HL-60 (cell line): Measurements from ENCODE around the gene RTN4RL1.

Source experiments
- CTCF ChIP-seq: IDR thresholded peaks from one replicate; pipeline ENCODE4 v1.5.1; 2011; ENCODE audit warnings: low read length, control low read depth, inconsistent platforms; ENCODE audit not compliant: insufficient read depth
- REST ChIP-seq: IDR thresholded peaks from 2 replicates; pipeline ENCODE4 v1.6.1; 2012; ENCODE audit warnings: low read depth; ENCODE audit not compliant: insufficient replicate concordance

- TF ChIP-seq CTCF (no peak), REST (no peak)
Measured at GRCh38 chr17:1904273-1905182, 120.6 kb downstream of the RTN4RL1 start.
